Pancreas (tissue), 10 donors: Measurements from ENCODE around the gene HES4. TPM values are rescaled to one million over a fixed set of nuclear protein-coding genes. Genes with fewer than 3 reads are reported as not detected.
A peak's percentile ranks its signal among the peaks of the same experiment; 100 is the strongest.
"Not testable (repeated sequence)": the region's sequence is repeated elsewhere in the genome, so short reads cannot be mapped to it uniquely, and the experiment has no call there.

Source experiments
- ATAC-seq, 4 donors: fragments of 200-7000 bp; cut with Tn5 transposase; one replicate each; pipeline versions ENCODE4 v1.8.0 to v1.9.1; 2020; ENCODE audit warnings: mild to moderate bottlenecking in 4 of 4, moderate library complexity in 4 of 4
- DNase-seq, 6 donors: peaks; one replicate each; pipeline ENCODE4 v3.0.0-alpha.2; 2020
- FAIRE-seq: peaks from 2 replicates; lab custom pipeline; 2012; peaks lifted over from hg19 to GRCh38; lab: Jason Lieb, UNC
- H3K27ac ChIP-seq, 4 donors: fragments of 200-600 bp; sonication (generic); 1 replicate in 3 of 4; 2 replicates in 1 of 4; pipeline versions ENCODE4 v1.5.0 to v1.8.0; 2020
- H3K27me3 ChIP-seq, 4 donors: fragments of 200-600 bp; one replicate each; pipeline ENCODE4 v1.8.0; 2021
- H3K36me3 ChIP-seq, 3 donors: fragments of 200-600 bp; sonication (generic) in 1 of 3; one replicate each; pipeline versions ENCODE4 v1.5.0 to v1.8.0; 2020 to 2021
- H3K4me1 ChIP-seq, 3 donors: fragments of 200-600 bp; one replicate each; pipeline ENCODE4 v1.8.0; 2021
- H3K4me3 ChIP-seq, 4 donors: fragments of 200-600 bp; sonication (generic) in 2 of 4; one replicate each; pipeline versions ENCODE4 v1.5.0 to v1.8.0; 2020 to 2021
- H3K9me3 ChIP-seq, 4 donors: fragments of 200-600 bp; one replicate each; pipeline ENCODE4 v1.8.0; 2021
- CTCF ChIP-seq, 4 donors: fragments of 200-600 bp; sonication (generic) in 3 of 4; IDR thresholded peaks; one replicate each; pipeline versions ENCODE4 v1.5.0 to v1.8.0; 2021; ENCODE audit warnings: antibody characterized with exemption in 4 of 4
- WGBS, 2 donors: extraction: QIAGEN DNeasy Blood & Tissue Kit; methylation state at CpG; one replicate each; pipeline ENCODE4 v1.1.7; 2013; 5-methylcytosine and 5-hydroxymethylcytosine counted together
- intact Hi-C, 3 donors: fragments of 100-400 bp; cut with DNase I; formaldehyde crosslinking; loops; one replicate each; pipeline versions ENCODE4 v1.11.1 to v1.14.2; 2022
- polyA plus RNA-seq, 2 donors: library from polyadenylated mRNA; stranded (reverse); fragments of 200-250 nt; gene quantifications; one replicate each; pipeline ENCODE4 v1.2.3, GENCODE V29; 2013
- total RNA-seq, 6 donors: library from RNA; stranded (reverse); fragmentation: NEBNext Ultra II Directional in 4 of 6; extraction: Animal tissue kit (Norgen Biotek cat#: 25700) in 4 of 6; gene quantifications; one replicate each; pipeline versions ENCODE4 v1.2.1 to v1.2.4, GENCODE V29; 2021 to 2023
- donor health status: healthy with polysubstance abuse.
- donor health status: DM: no; HTN: no; CAD: no; lungs with moderate emphysema.
- donor health status: DM: no; HTN: no; CAD: no.
- donor health status: control.
- donor health status: control.
- donor health status: Bipolar disorder and iron deficiency.
- donor health status: DM: yes; HTN: yes; CAD: no.
- donor health status: DM: no; HTN: no; CAD: no.
- donor health status: DM: no; HTN: no; CAD: no.
- donor health status: DM: yes; HTN: yes; CAD: no.

HES4 gene
- total and polyA plus RNA-seq, 8 donors, result 13.2 to 46.4 (median 25.6) TPM

DNA sequence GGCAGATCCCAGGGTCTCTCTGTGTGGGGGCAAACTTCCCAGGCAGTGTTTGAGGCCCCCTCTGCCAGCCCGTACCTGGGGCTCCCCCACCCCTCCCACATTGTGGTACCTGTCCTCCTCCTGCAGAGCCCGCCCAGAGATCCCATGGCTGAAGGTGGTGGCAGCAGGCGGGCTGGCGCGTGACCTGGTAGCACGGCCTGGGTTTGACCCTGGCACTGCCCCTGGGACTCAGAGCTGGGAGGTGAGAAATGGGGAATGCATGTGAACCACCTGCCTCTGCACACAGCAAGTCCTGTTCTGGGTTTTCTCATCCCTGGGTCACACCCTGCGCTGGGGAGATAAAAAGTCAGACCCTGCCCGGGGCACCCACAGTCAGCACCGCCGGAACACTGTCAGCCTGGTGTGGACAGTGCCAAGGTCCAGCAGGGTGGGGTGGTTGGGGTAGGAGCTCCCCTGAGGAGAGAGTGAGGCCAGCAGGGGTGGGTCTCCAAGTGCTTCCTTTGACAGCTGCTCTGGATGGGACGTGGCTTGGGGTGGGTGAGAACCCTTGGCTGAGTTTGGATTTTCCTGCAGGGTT lies 31.9 kb upstream of the HES4 start:
- peak in 1 of 6 donors; percentile 49 for DNase-seq
- WGBS, 2 donors, result 85 to 89% methylated on average over 11 of the region's 11 CpGs
- Histone ChIP-seq H3K36me3 (no peaks in the 10 kb centered on the region), H3K9me3 (no peaks in the 10 kb centered on the region), H3K27ac (no peak overlapping the region), H3K27me3 (no peaks in the 10 kb centered on the region), H3K4me1 (peaks cover 0 to 4% (median 0%) of the 10 kb centered on the region in 3 donors), H3K4me3 (no peak overlapping the region)
- TF ChIP-seq CTCF (IDR thresholded peaks at IDR 0.05), result no peak
- intact Hi-C loops, result loop anchor here in 1 of 3 donors (10.0 kb wide), 2 partner anchors 83 to 263 kb away; partner anchors contain the start of gene C1orf159
- FAIRE-seq, result no peak
- ATAC-seq, result no peak

- H3K27ac ChIP-seq, H3K4me3 ChIP-seq, FAIRE-seq, H3K9me3 ChIP-seq, H3K27me3 ChIP-seq, H3K36me3 ChIP-seq, ATAC-seq, H3K4me1 ChIP-seq: not testable (repeated sequence)
- 70 to 83% methylated on average over 7 of the region's 7 CpGs for WGBS, 2 donors
- intact Hi-C loops, result loop anchor here in 1 of 3 donors (10.0 kb wide), 2 partner anchors 84 to 264 kb away; partner anchors contain the start of gene C1orf159
- peak in 1 of 6 donors; percentile 4 for DNase-seq
Measured at GRCh38 chr1:1030867-1031658, 31.2 kb upstream of the HES4 start.

DNA sequence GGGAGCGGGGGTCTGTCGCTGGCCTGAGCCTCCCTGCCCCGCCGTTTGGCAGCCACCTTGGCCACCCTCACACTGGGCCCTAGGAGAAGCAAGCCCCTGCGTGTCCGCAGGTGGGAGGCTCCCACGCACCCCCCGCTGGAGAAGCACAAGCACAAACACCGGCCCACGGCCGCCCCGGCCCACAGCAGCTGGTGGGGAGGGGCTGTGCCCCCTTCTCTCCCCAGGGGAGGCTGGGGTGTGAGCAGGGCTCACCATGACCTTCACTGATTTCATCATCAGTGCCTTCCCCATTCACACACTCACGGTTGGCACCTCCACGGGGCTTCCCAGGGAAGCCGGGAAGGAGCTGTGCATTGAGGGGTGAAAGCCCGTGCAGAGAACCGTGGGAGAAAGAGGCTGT lies 27.9 kb upstream of the HES4 start:
- intact Hi-C loops, result no loop called here
- Histone ChIP-seq H3K27me3 (no peaks in the 10 kb centered on the region), H3K27ac (no peak overlapping the region), H3K4me1 (peaks cover 0 to 3% (median 0%) of the 10 kb centered on the region in 3 donors), H3K4me3 (no peak overlapping the region), H3K36me3 (no peaks in the 10 kb centered on the region), H3K9me3 (no peaks in the 10 kb centered on the region)
- 81 to 85% methylated on average over 16 to 17 of the region's 17 CpGs for WGBS, 2 donors
- peak in 1 of 6 donors; percentile 34 for DNase-seq
- no peak for FAIRE-seq
- no peak for ATAC-seq
- TF ChIP-seq CTCF (IDR thresholded peaks at IDR 0.05), result no peak

- H3K4me3 ChIP-seq, result no peak overlapping the region
- no peak for TF ChIP-seq CTCF (IDR thresholded peaks at IDR 0.05)
- intact Hi-C loops, result no loop called here
- WGBS, 2 donors, result 73 to 80% methylated on average over 17 to 21 of the region's 21 CpGs
- H3K4me1 ChIP-seq, result no peaks in the 10 kb centered on the region
- no peak overlapping the region for H3K27ac ChIP-seq
- FAIRE-seq (no peak), DNase-seq (peak in 1 of 6 donors; percentile 26), ATAC-seq (no peak)
- no peaks in the 10 kb centered on the region for H3K9me3 ChIP-seq
- no peaks in the 10 kb centered on the region for H3K27me3 ChIP-seq
- H3K36me3 ChIP-seq, result no peaks in the 10 kb centered on the region
Measured at GRCh38 chr1:1026599-1027413, 26.9 kb upstream of the HES4 start.

GRCh38 chr1:1025730-1026129 lies 25.8 kb upstream of the HES4 start:
- no peak for TF ChIP-seq CTCF (IDR thresholded peaks at IDR 0.05)
- intact Hi-C loops, result no loop called here
- 83 to 89% methylated on average over 10 of the region's 10 CpGs for WGBS, 2 donors
- DNase-seq (peak in 1 of 6 donors; percentile 40), FAIRE-seq (no peak), ATAC-seq (no peak)
- H3K4me1 ChIP-seq, result peaks cover 0 to 8% (median 5%) of the 10 kb centered on the region in 3 donors
- no peaks in the 10 kb centered on the region for H3K9me3 ChIP-seq
- H3K27me3 ChIP-seq, result no peaks in the 10 kb centered on the region
- H3K4me3 ChIP-seq, result no peak overlapping the region
- H3K36me3 ChIP-seq, result no peaks in the 10 kb centered on the region
- H3K27ac ChIP-seq, result peak overlapping the region in 1 of 4 donors; percentile 83
